Stimulated activated CD8-positive, alpha-beta memory T cell treated with anti-CD3 and anti-CD28 coated beads, Interleukin-7, amount 100 ng/mL, for 24 hours (primary cell): ENCODE data around the gene CMTM3.

ENCODE experiments used
- DNase-seq: peaks from one replicate; pipeline ENCODE4 v3.0.0-alpha.2; 2020; ENCODE audit warnings: low read depth

The CMTM3 gene

GRCh38 chr16:66662445-66663194, 58.1 kb downstream of the CMTM3 start:
- DNase-seq: no peak
